Measurements from ENCODE around the gene MYL5. TPM values are rescaled to one million over a fixed set of nuclear protein-coding genes. Genes with fewer than 3 reads are reported as not detected.

The MYL5 gene
- total and polyA plus RNA-seq, 11 donors: 1.4 to 12.9 (median 4.4) TPM

DNA sequence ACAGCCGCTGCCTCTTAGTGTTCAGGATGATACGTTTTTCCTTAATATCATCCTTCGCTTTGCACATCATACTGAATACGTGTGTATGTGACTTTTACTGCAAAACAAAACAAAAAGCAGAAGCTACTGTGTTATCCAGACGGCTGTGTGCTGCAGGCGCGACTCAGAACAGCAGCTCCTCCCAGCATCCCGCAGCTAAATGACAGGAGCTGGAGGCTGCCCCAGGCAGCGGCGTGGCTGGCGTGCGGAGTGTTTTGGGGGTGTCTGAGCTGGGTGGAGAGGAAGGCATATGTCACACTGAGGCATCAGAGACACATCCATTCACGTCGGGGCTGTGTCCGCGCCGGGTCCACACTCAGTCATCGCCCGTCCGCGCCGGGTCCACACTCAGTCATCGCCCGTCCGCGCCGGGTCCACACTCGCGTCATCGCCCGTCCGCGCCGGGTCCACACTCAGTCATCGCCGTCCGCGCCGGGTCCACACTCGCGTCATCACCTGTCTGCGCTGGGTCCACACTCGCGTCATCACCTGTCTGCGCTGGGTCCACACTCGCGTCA, 47.9 kb downstream of the MYL5 start:
- H3K9me3 ChIP-seq: no peaks in the 10 kb centered on the region
- no peak overlapping the region for H3K27ac ChIP-seq
- TF ChIP-seq POLR2A (IDR thresholded peaks at IDR 0.05) (no peak), CTCF (IDR thresholded peaks at IDR 0.05) (no peak)
- no peaks in the 10 kb centered on the region for H3K27me3 ChIP-seq
- ATAC-seq (no peak), DNase-seq (no peak)
- WGBS, 4 donors: 95 to 97% (median 95%) methylated on average over 44 to 47 of the region's 47 CpGs
- intact Hi-C loops (cut with DNase I): no loop called here
- H3K4me1 ChIP-seq: peaks cover 0 to 43% (median 21%) of the 10 kb centered on the region in 12 donors
- H3K36me3 ChIP-seq: peaks cover 0 to 9% (median 3%) of the 10 kb centered on the region in 9 donors
- H3K4me3 ChIP-seq: no peak overlapping the region

- H3K4me1 ChIP-seq: peaks cover 0 to 36% (median 21%) of the 10 kb centered on the region in 12 donors
- H3K27ac ChIP-seq: no peak overlapping the region
- WGBS, 4 donors: 97 to 98% (median 98%) methylated on average over 61 of the region's 61 CpGs
- peaks cover 0 to 9% (median 3%) of the 10 kb centered on the region in 9 donors for H3K36me3 ChIP-seq
- no peaks in the 10 kb centered on the region for H3K27me3 ChIP-seq
- TF ChIP-seq CTCF (IDR thresholded peaks at IDR 0.05) (no peak), POLR2A (IDR thresholded peaks at IDR 0.05) (no peak)
- no peaks in the 10 kb centered on the region for H3K9me3 ChIP-seq
- ATAC-seq (no peak), DNase-seq (no peak)
- H3K4me3 ChIP-seq: no peak overlapping the region
- intact Hi-C loops (cut with DNase I): no loop called here
Measured at GRCh38 chr4:722851-723360, 48.6 kb downstream of the MYL5 start.

DNA sequence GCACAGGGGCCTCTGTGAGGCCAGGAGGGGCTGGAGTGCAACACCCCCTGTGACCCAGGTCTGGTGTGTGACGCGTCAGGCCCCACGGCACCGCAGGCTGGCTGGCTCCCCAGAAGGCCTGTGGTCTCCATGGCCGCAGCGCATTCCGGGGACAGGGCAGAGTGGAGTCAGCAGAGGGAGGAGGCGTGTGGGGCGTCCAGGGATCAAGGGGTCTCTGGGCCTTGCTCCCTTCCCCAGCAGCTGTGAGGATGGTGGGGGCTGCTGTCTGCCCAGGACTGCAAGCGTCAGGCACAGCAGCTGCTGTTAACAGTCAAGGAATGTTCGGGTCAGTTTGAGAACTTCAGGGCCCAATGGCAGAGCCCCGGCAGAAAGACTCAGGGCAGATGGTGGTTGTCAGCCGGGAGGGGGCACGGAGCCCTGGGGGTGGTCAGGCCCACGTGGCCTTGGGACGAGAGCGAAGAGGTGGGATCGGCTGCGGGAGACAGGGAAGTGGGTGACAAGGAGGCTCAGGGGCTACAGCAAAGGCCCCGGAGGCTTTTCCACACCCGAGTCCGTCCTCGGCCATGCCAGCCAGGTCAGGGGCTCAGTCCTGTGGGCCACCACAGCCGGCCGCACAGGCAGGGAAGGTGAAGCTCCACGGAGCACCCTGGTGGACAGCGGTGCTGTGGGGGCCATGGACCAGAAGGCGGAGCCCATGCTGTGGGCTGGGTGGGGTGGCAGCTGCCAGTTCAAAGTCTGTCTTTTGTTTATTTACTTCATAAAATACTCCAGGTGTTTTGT, 49.6 kb downstream of the MYL5 start:
- DNase-seq (no peak), ATAC-seq (no peak)
- H3K36me3 ChIP-seq: peaks cover 0 to 9% (median 3%) of the 10 kb centered on the region in 9 donors
- WGBS, 4 donors: 78 to 85% (median 84%) methylated on average over 27 to 28 of the region's 28 CpGs
- no peak overlapping the region for H3K4me3 ChIP-seq
- TF ChIP-seq POLR2A (IDR thresholded peaks at IDR 0.05) (no peak), CTCF (IDR thresholded peaks at IDR 0.05) (no peak)
- no peaks in the 10 kb centered on the region for H3K9me3 ChIP-seq
- intact Hi-C loops (cut with DNase I): no loop called here
- H3K4me1 ChIP-seq: peaks cover 0 to 30% (median 20%) of the 10 kb centered on the region in 12 donors
- no peak overlapping the region for H3K27ac ChIP-seq
- H3K27me3 ChIP-seq: no peaks in the 10 kb centered on the region
